Panc1 (cell line): ENCODE results near the gene SLC25A42. TPM values are rescaled to one million over a fixed set of nuclear protein-coding genes. Genes with fewer than 3 reads are reported as not detected.

ENCODE experiments used
- ATAC-seq: fragments of 200-7000 bp; cut with Tn5 transposase; 2 replicates; pipeline ENCODE4 v1.9.1; 2020; ENCODE audit warnings: mild to moderate bottlenecking, moderate library complexity
- BruUV-seq: library from RNA; stranded (reverse); fragments of 400-500 nt; replicated peaks from 2 replicates; lab custom pipeline; 2021; lab: Mats Ljungman, UMichigan
- CTCF ChIA-PET: fragments of 300-600 bp; sonication (Branson Sonifier 250); formaldehyde crosslinking; loops from one replicate; lab custom pipeline; 2022; ENCODE audit warnings: antibody characterized with exemption; lab: Charles Lee
- POLR2A ChIA-PET: fragments of 300-600 bp; sonication (Branson Sonifier 250); formaldehyde crosslinking; loops from one replicate; lab custom pipeline; 2022; ENCODE audit warnings: antibody characterized with exemption; lab: Charles Lee
- DNase-seq: peaks from one replicate; pipeline ENCODE4 v3.0.0-alpha.2; 2010; ENCODE audit warnings: low read depth, low spot score
- H3K27ac ChIP-seq: 2 replicates; pipeline ENCODE4 v1.5.1; 2011; ENCODE audit warnings: mild to moderate bottlenecking, low read length, inconsistent platforms
- H3K27me3 ChIP-seq: fragments of 200-500 bp; sonication (Bioruptor generic); 2 replicates; pipeline ENCODE4 v1.6.0; 2014; ENCODE audit warnings: low read length, inconsistent platforms; ENCODE audit not compliant: control insufficient read depth, insufficient read depth
- H3K36me3 ChIP-seq: fragments of 200-500 bp; sonication (Bioruptor generic); 2 replicates; pipeline ENCODE4 v1.5.1; 2014; ENCODE audit warnings: inconsistent platforms, mild to moderate bottlenecking, low read length, moderate library complexity; ENCODE audit not compliant: control insufficient read depth, insufficient read depth
- H3K4me1 ChIP-seq: 2 replicates; pipeline ENCODE4 v1.5.1; 2011; ENCODE audit warnings: inconsistent platforms, mild to moderate bottlenecking, low read length, moderate library complexity; ENCODE audit not compliant: control insufficient read depth, insufficient read depth
- H3K4me3 ChIP-seq, 2 experiments: 2 replicates each; pipeline ENCODE4 v1.5.1; 2011 to 2012; ENCODE audit warnings: low read depth in 2 of 2, low read length in 2 of 2, mild to moderate bottlenecking in 2 of 2, inconsistent platforms in 1 of 2, moderate library complexity in 1 of 2
- H3K9me3 ChIP-seq: fragments of 200-500 bp; sonication (Bioruptor generic); 2 replicates; pipeline ENCODE4 v1.5.1; 2014; ENCODE audit warnings: low read depth, mild to moderate bottlenecking, inconsistent platforms, low read length, moderate library complexity; ENCODE audit not compliant: control insufficient read depth, insufficient read depth
- CTCF ChIP-seq: fragments of 450-650 bp; IDR thresholded peaks from 2 replicates; pipeline ENCODE4 v1.5.1; 2017; ENCODE audit warnings: mild to moderate bottlenecking
- POLR2AphosphoS5 ChIP-seq: IDR thresholded peaks from 2 replicates; pipeline ENCODE4 v1.6.1; 2012; ENCODE audit warnings: mild to moderate bottlenecking, low read depth, low read length, moderate library complexity
- SIN3A ChIP-seq: IDR thresholded peaks from 2 replicates; pipeline ENCODE4 v1.6.1; 2012; ENCODE audit warnings: low read depth, mild to moderate bottlenecking, low read length, moderate library complexity, borderline replicate concordance; ENCODE audit not compliant: insufficient read depth
- TCF7L2 ChIP-seq: IDR thresholded peaks from 2 replicates; pipeline ENCODE4 v1.6.1; 2011; ENCODE audit warnings: mild to moderate bottlenecking, low read depth, low read length, inconsistent platforms
- in situ Hi-C: cut with HindIII; loops from 2 replicates; pipeline ENCODE4 v1.10.0; 2016; ENCODE audit warnings: low sequenced_read_pairs, low pct_unique_long_range_greater_than_20kb
- intact Hi-C: fragments of 100-400 bp; cut with micrococcal nuclease; formaldehyde crosslinking; loops from one replicate; pipeline ENCODE4 v1.10.0; 2022; ENCODE audit not compliant: unreplicated experiment
- total RNA-seq: library from RNA; stranded (reverse); gene quantifications from one replicate; pipeline ENCODE4 v1.2.1, GENCODE V29; 2021; ENCODE audit not compliant: unreplicated experiment
- TF ChIP-seq, protein P1 (sequence below), 2 experiments: IDR thresholded peaks; 2 replicates each; pipeline ENCODE4 v1.6.1; 2011 to 2012; ENCODE audit warnings: low read depth in 2 of 2, control low read depth in 1 of 2, low read length in 1 of 2, mild to moderate bottlenecking in 1 of 2, moderate library complexity in 1 of 2; ENCODE audit not compliant: insufficient read depth in 1 of 2

Gene SLC25A42
- total RNA-seq, 1 experiment from 2014 or later, result 2.6 TPM

GRCh38 chr19:19061506-19061905 lies 2.3 kb upstream of the SLC25A42 start:
- no peaks in the 10 kb centered on the region for H3K36me3 ChIP-seq

DNA sequence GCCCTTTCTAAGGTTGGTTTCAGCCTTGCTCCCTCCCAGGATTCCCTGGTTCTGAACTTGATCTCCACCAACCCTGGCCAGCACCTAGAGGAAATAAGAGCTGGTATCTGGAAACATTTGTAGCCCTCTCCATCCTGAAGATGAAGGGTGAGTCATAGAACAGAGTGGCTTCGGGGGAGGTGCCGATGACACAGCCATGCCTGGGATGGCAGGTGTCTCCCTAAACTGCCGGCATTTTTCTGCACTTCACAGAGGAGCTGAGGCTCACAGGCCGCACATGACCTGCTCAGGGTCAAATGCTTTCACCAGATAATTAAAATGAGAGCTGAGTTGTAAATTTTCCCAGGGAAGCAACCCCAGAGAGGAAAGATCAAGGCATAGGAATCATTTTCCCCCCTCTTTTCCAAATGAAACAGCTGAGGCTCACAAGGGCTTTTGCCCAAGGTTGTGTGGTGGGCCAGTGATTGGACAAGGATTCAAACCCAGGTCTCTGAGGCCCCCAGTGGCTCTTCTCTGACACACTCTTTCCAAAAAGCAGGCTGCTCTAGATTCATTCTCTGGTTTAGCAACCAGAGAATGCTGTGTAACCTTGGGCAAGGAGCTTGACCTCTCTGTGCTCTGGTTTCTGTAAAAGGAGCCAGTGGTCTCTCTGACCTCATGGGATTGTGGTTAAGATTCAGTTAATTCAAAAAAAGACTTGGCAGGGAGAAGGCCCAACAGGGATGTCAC lies 1.2 kb upstream of the SLC25A42 start:
- ChIA-PET CTCF (interaction anchor here (0.7 kb wide), 1 partner anchor 602 kb away, joined by 4 read pairs; no protein-coding TSS in a partner anchor), POLR2A (no interaction called here)
- TF ChIP-seq, protein P1, sequence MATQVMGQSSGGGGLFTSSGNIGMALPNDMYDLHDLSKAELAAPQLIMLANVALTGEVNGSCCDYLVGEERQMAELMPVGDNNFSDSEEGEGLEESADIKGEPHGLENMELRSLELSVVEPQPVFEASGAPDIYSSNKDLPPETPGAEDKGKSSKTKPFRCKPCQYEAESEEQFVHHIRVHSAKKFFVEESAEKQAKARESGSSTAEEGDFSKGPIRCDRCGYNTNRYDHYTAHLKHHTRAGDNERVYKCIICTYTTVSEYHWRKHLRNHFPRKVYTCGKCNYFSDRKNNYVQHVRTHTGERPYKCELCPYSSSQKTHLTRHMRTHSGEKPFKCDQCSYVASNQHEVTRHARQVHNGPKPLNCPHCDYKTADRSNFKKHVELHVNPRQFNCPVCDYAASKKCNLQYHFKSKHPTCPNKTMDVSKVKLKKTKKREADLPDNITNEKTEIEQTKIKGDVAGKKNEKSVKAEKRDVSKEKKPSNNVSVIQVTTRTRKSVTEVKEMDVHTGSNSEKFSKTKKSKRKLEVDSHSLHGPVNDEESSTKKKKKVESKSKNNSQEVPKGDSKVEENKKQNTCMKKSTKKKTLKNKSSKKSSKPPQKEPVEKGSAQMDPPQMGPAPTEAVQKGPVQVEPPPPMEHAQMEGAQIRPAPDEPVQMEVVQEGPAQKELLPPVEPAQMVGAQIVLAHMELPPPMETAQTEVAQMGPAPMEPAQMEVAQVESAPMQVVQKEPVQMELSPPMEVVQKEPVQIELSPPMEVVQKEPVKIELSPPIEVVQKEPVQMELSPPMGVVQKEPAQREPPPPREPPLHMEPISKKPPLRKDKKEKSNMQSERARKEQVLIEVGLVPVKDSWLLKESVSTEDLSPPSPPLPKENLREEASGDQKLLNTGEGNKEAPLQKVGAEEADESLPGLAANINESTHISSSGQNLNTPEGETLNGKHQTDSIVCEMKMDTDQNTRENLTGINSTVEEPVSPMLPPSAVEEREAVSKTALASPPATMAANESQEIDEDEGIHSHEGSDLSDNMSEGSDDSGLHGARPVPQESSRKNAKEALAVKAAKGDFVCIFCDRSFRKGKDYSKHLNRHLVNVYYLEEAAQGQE (IDR thresholded peaks at IDR 0.05; ENCODE audit: insufficient read depth in 1 of 2, low read depth in 2 of 2, low read length in 1 of 2), result no peak
- TF ChIP-seq TCF7L2, result no peak
- TF ChIP-seq CTCF, result no peak
- TF ChIP-seq POLR2AphosphoS5, result no peak; the same call in 1 of the 2 replicates
- TF ChIP-seq SIN3A, result no peak
- intact Hi-C loops, result loop anchor here (10.0 kb wide), 1 partner anchor 72 kb away; the partner anchor contains the start of gene TMEM161A
- no peak for ATAC-seq
- no peak for DNase-seq
- no peaks in the 10 kb centered on the region for H3K36me3 ChIP-seq
- H3K27me3 ChIP-seq, result no peaks in the 10 kb centered on the region
- peak overlapping the region; percentile 78 for H3K27ac ChIP-seq
- H3K4me1 ChIP-seq, result peaks cover 15% of the 10 kb centered on the region
- no TSS peak for BruUV-seq
- H3K9me3 ChIP-seq, result no peaks in the 10 kb centered on the region
- in situ Hi-C loops, result no loop called here
- peak overlapping the region; percentile 52 to 61 for H3K4me3 ChIP-seq

More at GRCh38 chr19:19061506-19061905, 2.3 kb upstream of the SLC25A42 start:
- in situ Hi-C loops (no loop called here), intact Hi-C loops (loop anchor here (10.0 kb wide), 1 partner anchor 73 kb away; the partner anchor contains the start of gene TMEM161A)
- ATAC-seq, result no peak
- no peak overlapping the region for H3K27ac ChIP-seq
- BruUV-seq, result no TSS peak
- no peak for DNase-seq
- TF ChIP-seq CTCF (no peak), SIN3A (no peak), TCF7L2 (no peak), POLR2AphosphoS5 (no peak)
- TF ChIP-seq, protein P1 (IDR thresholded peaks at IDR 0.05; ENCODE audit: insufficient read depth in 1 of 2, low read depth in 2 of 2, low read length in 1 of 2), result no peak
- H3K27me3 ChIP-seq, result no peaks in the 10 kb centered on the region
- no peaks in the 10 kb centered on the region for H3K9me3 ChIP-seq
- peaks cover 15% of the 10 kb centered on the region for H3K4me1 ChIP-seq
- POLR2A ChIA-PET, result no interaction called here
- H3K4me3 ChIP-seq, result no peak overlapping the region
- CTCF ChIA-PET, result no interaction called here
